ENCODE measurements around the gene SULF2. TPM values are rescaled to one million over a fixed set of nuclear protein-coding genes. Genes with fewer than 3 reads are reported as not detected.

The SULF2 gene
- total and polyA plus RNA-seq, 2 donors, result 9.3 to 94.0 TPM

DNA sequence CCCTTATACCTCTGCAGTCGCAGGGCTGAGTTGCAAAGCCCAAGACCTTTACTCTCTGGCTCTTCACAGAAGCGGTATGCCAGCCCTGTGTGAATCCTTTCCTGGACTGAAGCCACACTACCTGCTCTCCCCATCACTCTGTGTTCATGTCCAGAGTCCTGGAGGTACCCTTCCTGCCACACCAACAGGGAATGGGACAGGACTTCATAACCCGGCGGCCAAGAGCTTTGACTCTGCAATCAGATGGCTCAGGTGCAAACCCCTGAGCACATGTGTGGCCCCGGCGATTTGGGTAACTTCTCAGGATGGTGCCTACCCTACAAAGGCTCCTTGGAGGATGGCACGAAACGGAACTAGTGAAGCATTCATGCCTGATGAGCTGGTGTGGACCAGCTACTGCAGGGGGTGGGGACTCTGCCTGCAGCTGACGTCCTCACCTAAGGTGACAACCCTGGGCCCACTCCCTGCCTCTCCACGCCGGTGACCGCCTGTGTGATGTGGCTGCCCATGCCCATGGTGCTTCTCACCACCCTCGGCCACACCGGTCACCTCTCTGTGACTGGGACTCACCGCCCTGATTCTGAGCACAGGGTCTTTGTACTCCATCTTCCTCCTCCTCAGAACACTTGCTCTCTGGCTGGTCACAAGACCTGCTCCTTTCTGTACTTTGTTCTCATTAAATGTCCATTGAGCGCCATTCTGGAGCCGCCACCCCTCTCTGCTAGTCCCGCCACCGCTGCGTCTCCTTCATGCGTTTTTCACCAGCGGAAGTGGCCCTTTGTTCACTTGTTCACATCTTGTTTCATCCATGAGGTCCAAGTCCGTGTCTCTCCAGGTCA lies 116.7 kb downstream of the SULF2 start:
- Histone ChIP-seq H3K4me1 (ENCODE audit: control insufficient read depth in 2 of 2, insufficient read depth in 2 of 2, low read length in 2 of 2) (no peaks in the 10 kb centered on the region), H3K27ac (ENCODE audit: low read depth in 1 of 2, low read length in 1 of 2) (no peak overlapping the region), H3K36me3 (ENCODE audit: control insufficient read depth in 2 of 2, insufficient read depth in 2 of 2, low read length in 1 of 2) (no peaks in the 10 kb centered on the region), H3K4me3 (ENCODE audit: low read length in 2 of 2) (no peak overlapping the region), H3K27me3 (ENCODE audit: control insufficient read depth in 2 of 2, insufficient read depth in 1 of 2, low read length in 1 of 2) (no peaks in the 10 kb centered on the region), H3K9me3 (ENCODE audit: control insufficient read depth in 2 of 2, insufficient read depth in 1 of 2, low read length in 1 of 2) (no peaks in the 10 kb centered on the region)
- no peak for DNase-seq (ENCODE audit: low read depth in 6 of 9, low spot score in 9 of 9)
- 97% methylated on average over 23 of the region's 23 CpGs for WGBS

DNA sequence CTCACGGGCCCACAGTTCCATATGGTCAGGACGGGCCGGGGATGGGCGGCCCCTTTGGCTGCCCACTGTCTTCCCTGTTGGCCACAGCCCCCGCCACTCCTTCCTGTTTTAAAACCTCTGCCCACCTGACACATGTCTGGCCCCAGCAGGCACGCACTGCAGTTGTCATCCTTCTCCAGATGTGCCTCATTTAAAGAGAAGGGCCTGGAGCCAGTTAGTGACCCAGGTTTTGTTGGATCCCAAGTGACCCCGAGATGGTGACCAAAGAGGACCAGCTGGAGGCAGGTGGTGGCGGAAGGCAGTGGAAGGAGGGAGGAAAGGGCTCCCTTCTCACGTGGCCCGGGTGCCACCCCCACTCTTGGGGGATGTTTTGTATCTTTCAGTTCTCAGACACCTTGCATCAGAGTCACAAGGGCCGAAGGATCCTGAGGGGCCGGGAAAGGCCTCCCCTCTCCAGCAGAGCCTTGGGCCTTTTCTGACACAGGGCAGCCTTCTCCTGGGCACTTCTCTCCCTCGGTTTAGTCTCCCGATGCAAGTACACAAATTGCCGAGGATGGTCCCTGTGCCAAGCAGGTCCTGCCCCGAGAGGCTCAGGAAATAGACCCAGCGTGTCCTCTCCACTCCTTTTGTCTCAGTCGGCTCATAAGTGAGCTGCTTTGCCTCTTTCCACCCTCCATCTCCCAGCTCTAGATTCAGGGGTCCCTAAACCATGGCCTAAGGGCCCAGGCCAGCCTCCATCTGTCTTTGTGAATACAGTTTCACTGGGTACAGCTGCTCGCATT lies 117.6 kb downstream of the SULF2 start:
- 61% methylated on average over 19 of the region's 19 CpGs for WGBS
- Histone ChIP-seq H3K27me3 (ENCODE audit: control insufficient read depth in 2 of 2, insufficient read depth in 1 of 2, low read length in 1 of 2) (no peaks in the 10 kb centered on the region), H3K36me3 (ENCODE audit: control insufficient read depth in 2 of 2, insufficient read depth in 2 of 2, low read length in 1 of 2) (no peaks in the 10 kb centered on the region), H3K27ac (ENCODE audit: low read depth in 1 of 2, low read length in 1 of 2) (no peak overlapping the region), H3K9me3 (ENCODE audit: control insufficient read depth in 2 of 2, insufficient read depth in 1 of 2, low read length in 1 of 2) (no peaks in the 10 kb centered on the region), H3K4me1 (ENCODE audit: control insufficient read depth in 2 of 2, insufficient read depth in 2 of 2, low read length in 2 of 2) (no peaks in the 10 kb centered on the region), H3K4me3 (ENCODE audit: low read length in 2 of 2) (no peak overlapping the region)
- DNase-seq (ENCODE audit: low read depth in 6 of 9, low spot score in 9 of 9), result no peak

DNA sequence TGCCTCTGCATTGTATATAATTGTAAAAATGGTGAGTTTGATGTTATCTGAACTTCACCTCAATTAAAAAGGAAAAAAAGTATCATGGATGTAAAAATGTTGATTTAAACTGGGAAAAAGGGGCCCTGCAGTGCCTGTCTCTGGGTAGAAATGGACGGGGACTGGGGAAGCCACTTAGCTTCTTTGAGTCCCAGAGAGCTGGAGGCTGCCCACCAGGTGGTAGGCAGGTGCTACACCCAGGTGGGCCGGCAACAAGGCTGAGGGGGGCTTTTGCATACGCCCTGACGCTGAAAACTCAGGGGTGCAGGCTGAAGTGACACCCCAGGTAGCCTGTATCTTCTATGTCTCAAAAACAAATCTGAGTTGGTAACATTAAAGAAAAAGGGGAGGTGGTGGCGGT lies 118.2 kb downstream of the SULF2 start:
- H3K9me3 ChIP-seq (ENCODE audit: control insufficient read depth in 2 of 2, insufficient read depth in 1 of 2, low read length in 1 of 2), result no peaks in the 10 kb centered on the region
- no peaks in the 10 kb centered on the region for H3K4me1 ChIP-seq (ENCODE audit: control insufficient read depth in 2 of 2, insufficient read depth in 2 of 2, low read length in 2 of 2)
- no peaks in the 10 kb centered on the region for H3K36me3 ChIP-seq (ENCODE audit: control insufficient read depth in 2 of 2, insufficient read depth in 2 of 2, low read length in 1 of 2)
- DNase-seq (ENCODE audit: low read depth in 6 of 9, low spot score in 9 of 9), result no peak
- no peaks in the 10 kb centered on the region for H3K27me3 ChIP-seq (ENCODE audit: control insufficient read depth in 2 of 2, insufficient read depth in 1 of 2, low read length in 1 of 2)
- whole genome bisulfite sequencing, result 92% methylated on average over 5 of the region's 5 CpGs
- H3K27ac ChIP-seq (ENCODE audit: low read depth in 1 of 2, low read length in 1 of 2), result no peak overlapping the region
- no peak overlapping the region for H3K4me3 ChIP-seq (ENCODE audit: low read length in 2 of 2)

DNA sequence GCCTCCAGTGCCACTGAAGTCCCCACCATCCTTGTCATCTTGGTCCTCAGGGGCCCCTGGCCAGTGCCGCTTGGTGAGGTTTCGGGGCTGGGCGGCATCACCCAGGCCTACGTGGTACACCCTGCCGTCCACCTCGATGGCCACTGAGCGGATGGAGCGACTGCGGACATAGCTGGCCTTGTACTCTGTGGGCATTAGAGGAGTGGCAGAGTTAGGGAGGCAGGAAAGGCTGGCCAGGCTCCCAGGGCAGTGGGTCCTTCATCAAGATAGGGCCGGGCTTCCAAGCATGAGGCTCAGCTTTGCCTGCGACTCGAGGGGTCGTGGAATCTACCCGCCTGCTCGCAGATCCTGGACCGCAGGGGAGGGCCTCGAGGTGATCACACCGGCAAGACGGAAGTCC lies 119.0 kb downstream of the SULF2 start:
- WGBS, result 98% methylated on average over 19 of the region's 19 CpGs
- DNase-seq (ENCODE audit: low read depth in 6 of 9, low spot score in 9 of 9), result no peak
- H3K36me3 ChIP-seq (ENCODE audit: control insufficient read depth in 2 of 2, insufficient read depth in 2 of 2, low read length in 1 of 2), result no peaks in the 10 kb centered on the region
- H3K27ac ChIP-seq (ENCODE audit: low read depth in 1 of 2, low read length in 1 of 2), result no peak overlapping the region
- no peak overlapping the region for H3K4me3 ChIP-seq (ENCODE audit: low read length in 2 of 2)
- no peaks in the 10 kb centered on the region for H3K9me3 ChIP-seq (ENCODE audit: control insufficient read depth in 2 of 2, insufficient read depth in 1 of 2, low read length in 1 of 2)
- H3K4me1 ChIP-seq (ENCODE audit: control insufficient read depth in 2 of 2, insufficient read depth in 2 of 2, low read length in 2 of 2), result no peaks in the 10 kb centered on the region
- no peaks in the 10 kb centered on the region for H3K27me3 ChIP-seq (ENCODE audit: control insufficient read depth in 2 of 2, insufficient read depth in 1 of 2, low read length in 1 of 2)

DNA sequence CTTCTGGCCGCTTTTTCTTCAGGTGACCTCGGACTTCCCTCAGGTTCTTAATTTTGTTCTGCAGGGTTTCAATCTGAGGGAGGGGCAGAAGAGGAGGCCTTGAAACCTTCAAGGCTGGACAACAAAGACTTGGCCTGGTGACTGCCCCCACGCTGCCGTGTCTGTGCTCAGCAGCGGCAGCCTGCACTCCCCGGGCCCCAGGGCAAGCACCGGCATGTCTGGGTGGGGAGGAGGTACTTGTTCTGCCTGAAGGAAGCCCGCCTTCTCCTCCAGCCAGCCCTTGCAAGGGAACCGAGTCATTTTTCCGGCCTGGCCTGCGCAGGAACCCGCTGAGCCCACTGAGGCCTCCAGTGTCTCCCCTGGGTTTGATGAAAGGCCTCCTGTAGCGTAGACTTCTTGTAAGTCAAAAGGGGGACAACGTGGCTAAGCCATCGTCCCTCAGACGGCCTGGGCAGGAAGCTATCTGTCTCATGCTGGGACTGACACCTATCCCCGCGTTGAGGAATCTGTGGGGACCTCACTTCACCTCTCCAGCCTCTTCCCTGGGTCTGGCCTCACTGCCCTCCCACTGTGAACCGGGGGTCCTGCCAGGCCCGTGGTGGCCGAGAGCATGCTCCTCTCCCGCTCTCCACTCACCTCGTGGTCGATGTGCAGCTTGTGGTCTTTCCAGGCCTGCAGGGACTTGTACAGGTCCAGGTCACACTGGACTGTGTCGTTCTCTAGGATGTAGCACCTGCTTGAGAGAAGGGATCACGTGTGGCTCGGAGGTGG lies 119.9 kb downstream of the SULF2 start:
- Histone ChIP-seq H3K4me3 (ENCODE audit: low read length in 2 of 2) (no peak overlapping the region), H3K4me1 (ENCODE audit: control insufficient read depth in 2 of 2, insufficient read depth in 2 of 2, low read length in 2 of 2) (no peaks in the 10 kb centered on the region), H3K27me3 (ENCODE audit: control insufficient read depth in 2 of 2, insufficient read depth in 1 of 2, low read length in 1 of 2) (no peaks in the 10 kb centered on the region), H3K9me3 (ENCODE audit: control insufficient read depth in 2 of 2, insufficient read depth in 1 of 2, low read length in 1 of 2) (no peaks in the 10 kb centered on the region), H3K27ac (ENCODE audit: low read depth in 1 of 2, low read length in 1 of 2) (peak overlapping the region in 1 of 2 donors; percentile 31), H3K36me3 (ENCODE audit: control insufficient read depth in 2 of 2, insufficient read depth in 2 of 2, low read length in 1 of 2) (no peaks in the 10 kb centered on the region)
- 91% methylated on average over 27 of the region's 27 CpGs for WGBS
- DNase-seq (ENCODE audit: low read depth in 6 of 9, low spot score in 9 of 9), result no peak

DNA sequence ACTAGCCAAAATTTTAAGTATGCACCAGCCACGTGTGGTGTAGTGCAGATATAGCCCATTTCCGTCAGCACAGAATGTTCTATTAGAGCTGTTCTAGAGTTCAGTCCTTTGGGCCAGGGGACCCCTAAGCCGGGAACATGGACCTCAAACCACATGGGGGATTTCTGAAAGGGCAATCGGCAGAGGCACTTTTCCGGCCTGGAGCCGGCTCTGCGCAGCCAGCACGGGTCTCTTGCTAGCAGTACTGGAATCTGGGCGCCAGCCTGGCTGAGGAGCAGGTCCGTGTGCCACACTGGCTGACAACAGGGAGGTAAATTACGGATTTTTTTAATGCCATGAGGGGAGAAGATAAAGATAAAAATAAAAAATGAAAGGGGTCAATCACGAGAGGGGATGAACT lies 120.5 kb downstream of the SULF2 start:
- no peak for DNase-seq (ENCODE audit: low read depth in 6 of 9, low spot score in 9 of 9)
- Histone ChIP-seq H3K9me3 (ENCODE audit: control insufficient read depth in 2 of 2, insufficient read depth in 1 of 2, low read length in 1 of 2) (no peaks in the 10 kb centered on the region), H3K4me3 (ENCODE audit: low read length in 2 of 2) (no peak overlapping the region), H3K27ac (ENCODE audit: low read depth in 1 of 2, low read length in 1 of 2) (no peak overlapping the region), H3K27me3 (ENCODE audit: control insufficient read depth in 2 of 2, insufficient read depth in 1 of 2, low read length in 1 of 2) (no peaks in the 10 kb centered on the region), H3K36me3 (ENCODE audit: control insufficient read depth in 2 of 2, insufficient read depth in 2 of 2, low read length in 1 of 2) (no peaks in the 10 kb centered on the region), H3K4me1 (ENCODE audit: control insufficient read depth in 2 of 2, insufficient read depth in 2 of 2, low read length in 2 of 2) (no peaks in the 10 kb centered on the region)
- 98% methylated on average over 12 of the region's 12 CpGs for WGBS

DNA sequence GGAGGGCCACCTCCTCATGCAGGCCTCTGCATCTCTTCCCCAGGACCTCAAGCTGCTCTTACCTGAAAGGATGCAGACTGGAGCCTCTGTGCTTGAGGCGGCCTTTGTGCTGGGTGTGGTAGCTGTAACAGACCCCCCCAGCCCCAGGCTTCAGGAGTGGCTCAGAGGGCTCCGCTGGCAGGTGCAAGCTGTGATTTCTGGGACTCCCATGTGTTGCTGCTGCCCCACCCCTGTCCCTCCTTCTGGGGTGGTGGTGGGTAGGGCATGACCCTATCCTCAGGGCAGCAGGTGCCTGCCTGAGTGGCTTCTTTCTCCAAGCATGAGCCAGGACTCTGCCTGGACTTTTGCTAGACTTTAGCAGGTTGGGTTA lies 121.2 kb downstream of the SULF2 start:
- WGBS, result 93% methylated on average over 2 of the region's 2 CpGs
- no peak overlapping the region for H3K4me3 ChIP-seq (ENCODE audit: low read length in 2 of 2)
- H3K27ac ChIP-seq (ENCODE audit: low read depth in 1 of 2, low read length in 1 of 2), result no peak overlapping the region
- H3K4me1 ChIP-seq (ENCODE audit: control insufficient read depth in 2 of 2, insufficient read depth in 2 of 2, low read length in 2 of 2), result no peaks in the 10 kb centered on the region
- H3K27me3 ChIP-seq (ENCODE audit: control insufficient read depth in 2 of 2, insufficient read depth in 1 of 2, low read length in 1 of 2), result no peaks in the 10 kb centered on the region
- H3K9me3 ChIP-seq (ENCODE audit: control insufficient read depth in 2 of 2, insufficient read depth in 1 of 2, low read length in 1 of 2), result no peaks in the 10 kb centered on the region
- no peaks in the 10 kb centered on the region for H3K36me3 ChIP-seq (ENCODE audit: control insufficient read depth in 2 of 2, insufficient read depth in 2 of 2, low read length in 1 of 2)
- DNase-seq (ENCODE audit: low read depth in 6 of 9, low spot score in 9 of 9), result peak in 1 of 9 donors; percentile 3

DNA sequence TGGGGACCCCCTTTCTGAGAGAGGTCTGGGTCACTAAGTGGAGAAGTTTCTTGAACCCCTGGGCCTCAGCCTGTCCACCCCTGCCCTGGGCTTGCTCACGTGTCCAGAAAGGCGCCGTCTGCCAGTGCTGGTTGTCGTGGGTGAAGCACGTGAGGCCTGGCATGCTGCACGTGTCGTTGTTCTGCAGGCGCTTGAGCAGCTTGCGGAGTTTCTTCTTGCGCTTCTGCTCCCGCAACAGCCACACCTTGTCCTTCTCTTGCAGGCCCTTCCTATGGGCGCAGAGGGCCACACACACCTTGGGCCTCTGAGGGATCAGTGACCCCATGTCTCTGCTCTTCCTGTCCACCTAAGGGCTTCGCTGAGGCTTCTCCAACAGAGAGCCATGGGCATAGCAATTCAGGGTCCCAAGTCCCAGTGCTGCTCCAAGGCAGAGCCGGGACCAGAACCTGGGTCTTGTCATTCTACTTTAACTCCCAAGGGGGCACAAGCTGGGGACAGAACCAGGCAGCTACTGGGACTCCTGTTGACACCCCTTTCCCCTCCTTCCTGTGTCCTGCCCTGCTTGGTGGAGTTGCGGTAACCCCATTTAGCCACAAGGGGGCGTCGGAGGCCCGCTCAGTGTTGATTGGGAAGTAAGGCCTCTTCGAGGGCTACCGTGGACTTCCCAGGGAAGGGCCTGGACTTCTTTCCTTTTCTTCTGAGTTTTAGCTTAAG lies 121.8 kb downstream of the SULF2 start:
- Histone ChIP-seq H3K9me3 (ENCODE audit: control insufficient read depth in 2 of 2, insufficient read depth in 1 of 2, low read length in 1 of 2) (no peaks in the 10 kb centered on the region), H3K27ac (ENCODE audit: low read depth in 1 of 2, low read length in 1 of 2) (no peak overlapping the region), H3K4me1 (ENCODE audit: control insufficient read depth in 2 of 2, insufficient read depth in 2 of 2, low read length in 2 of 2) (no peaks in the 10 kb centered on the region), H3K27me3 (ENCODE audit: control insufficient read depth in 2 of 2, insufficient read depth in 1 of 2, low read length in 1 of 2) (no peaks in the 10 kb centered on the region), H3K4me3 (ENCODE audit: low read length in 2 of 2) (no peak overlapping the region), H3K36me3 (ENCODE audit: control insufficient read depth in 2 of 2, insufficient read depth in 2 of 2, low read length in 1 of 2) (peaks cover 0 to 3% of the 10 kb centered on the region in 2 donors)
- WGBS, result 63% methylated on average over 20 of the region's 20 CpGs
- DNase-seq (ENCODE audit: low read depth in 6 of 9, low spot score in 9 of 9), result peak; percentile 33 to 76 (median 54)
